GM18499 (cell line): ENCODE data around the gene ACAP3.

Source experiments
- ATAC-seq: cut with Tn5 transposase; IDR thresholded peaks from one replicate; pipeline ENCODE4 v1.9.1; 2021; ENCODE audit warnings: moderate number of reproducible peaks; ENCODE audit not compliant: insufficient read depth, unreplicated experiment

The ACAP3 gene

DNA sequence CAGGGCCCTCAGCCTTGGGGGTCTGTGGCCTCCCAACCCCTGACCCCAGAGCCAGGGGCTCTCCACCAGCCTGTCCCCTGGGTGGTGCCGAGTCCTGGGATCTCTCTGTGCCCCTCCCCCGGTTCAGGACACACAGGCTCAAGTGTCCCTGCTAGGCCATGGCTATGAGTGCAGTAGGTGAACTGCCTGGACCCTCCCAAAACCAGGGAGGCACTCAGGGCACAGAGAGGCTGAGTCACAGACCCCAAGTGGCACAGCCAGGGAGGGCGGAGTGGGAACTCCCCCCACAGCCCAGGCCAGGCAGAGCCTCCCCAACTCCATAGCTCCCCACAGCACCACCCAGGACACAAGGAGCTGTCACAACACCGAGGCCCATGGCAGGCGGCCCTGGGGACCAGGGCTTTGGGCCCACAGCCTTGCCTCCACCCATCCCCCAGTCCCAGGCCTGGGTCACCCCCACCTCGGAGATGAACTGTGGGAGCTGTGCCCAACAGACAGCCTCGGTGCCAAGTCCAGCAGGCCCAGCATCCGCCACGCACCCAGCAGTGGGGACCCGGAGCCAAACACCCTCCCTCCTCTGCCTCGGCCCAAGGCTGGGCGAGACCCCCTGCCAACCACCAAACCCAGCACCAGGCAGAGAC lies 38.2 kb upstream of the ACAP3 start:
- ATAC-seq, result no peak

DNA sequence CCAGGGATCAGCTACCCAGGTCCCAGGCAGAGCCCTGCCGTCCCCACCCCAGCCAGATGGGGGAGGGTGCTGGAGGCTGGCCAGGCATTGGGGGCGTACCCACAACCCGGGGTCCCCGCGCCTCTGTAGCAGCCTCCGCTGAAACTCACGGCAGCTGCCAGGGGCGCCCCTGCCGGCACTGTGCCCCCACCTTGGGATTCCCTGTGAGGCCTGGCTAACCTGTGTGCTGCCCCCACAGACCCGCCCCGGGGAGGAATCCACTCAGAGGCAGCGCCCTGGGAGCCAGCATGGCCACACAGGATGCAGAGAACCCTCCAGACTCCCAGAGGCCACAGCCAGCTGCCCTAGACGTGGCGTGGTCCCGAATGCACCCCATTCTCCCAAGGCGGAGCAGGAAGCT lies 37.7 kb upstream of the ACAP3 start:
- no peak for ATAC-seq

DNA sequence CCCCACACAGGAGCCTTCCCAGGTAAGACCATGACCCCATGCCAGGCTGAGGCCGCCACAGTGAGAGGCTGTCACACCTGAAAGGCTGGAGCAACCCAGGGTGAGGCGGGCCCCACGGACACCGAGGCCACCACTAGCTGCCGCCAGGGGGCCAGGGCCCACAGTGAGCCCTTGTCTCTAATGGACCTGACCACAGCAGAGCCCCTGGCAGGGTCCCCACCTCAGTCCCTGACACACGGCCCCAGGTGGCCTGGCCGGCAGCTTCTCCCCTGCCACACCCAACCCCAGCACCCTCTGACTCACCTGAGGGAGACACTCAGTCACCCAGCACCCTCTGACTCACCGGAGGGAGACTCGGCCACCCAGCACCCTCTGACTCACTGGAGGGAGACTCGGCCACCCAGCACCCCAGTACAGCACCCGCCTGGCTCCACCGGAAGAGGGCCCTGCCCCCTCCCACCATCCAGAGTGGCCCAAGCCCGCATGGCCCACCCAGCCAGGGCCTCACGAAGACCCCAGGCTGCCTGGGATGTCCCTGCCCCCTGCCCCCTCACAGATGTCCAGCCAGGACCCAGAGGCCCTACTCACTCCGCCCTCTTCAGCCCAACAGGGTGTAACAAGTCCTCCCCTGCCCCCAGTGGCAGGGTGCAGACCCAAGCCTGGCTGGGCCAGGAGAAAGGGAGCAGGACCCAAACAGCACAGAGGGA lies 37.1 kb upstream of the ACAP3 start:
- no peak for ATAC-seq

DNA sequence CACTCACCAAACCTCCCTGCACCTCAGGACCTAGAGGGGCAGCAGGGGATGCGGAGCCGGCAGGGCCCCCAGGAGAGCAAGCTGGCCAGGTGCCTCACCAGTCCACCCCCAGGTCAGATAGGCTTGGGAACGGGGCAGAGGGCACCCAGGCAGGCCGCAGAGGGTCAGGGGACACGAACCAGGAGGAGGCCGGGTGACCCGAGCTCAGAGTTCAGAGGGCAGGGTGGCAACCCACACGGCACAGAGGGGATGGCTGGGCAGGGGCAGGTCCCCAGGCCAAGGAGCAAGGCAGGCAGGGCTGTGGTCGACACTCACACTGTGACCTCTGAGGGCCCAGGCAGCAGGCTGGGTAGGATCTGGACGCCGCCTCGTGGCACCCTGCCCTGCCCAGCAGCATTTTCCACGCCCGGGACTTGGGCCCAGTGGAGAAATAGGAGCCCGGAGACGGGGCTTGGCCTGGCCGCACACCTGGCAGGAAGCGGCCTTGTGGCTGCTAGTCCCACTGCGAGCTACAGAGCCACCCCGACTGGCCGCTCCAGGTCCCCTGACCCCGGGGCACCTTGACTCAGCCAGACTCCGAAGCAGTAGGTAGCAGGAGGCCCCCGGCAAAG lies 36.2 kb upstream of the ACAP3 start:
- ATAC-seq, result no peak

DNA sequence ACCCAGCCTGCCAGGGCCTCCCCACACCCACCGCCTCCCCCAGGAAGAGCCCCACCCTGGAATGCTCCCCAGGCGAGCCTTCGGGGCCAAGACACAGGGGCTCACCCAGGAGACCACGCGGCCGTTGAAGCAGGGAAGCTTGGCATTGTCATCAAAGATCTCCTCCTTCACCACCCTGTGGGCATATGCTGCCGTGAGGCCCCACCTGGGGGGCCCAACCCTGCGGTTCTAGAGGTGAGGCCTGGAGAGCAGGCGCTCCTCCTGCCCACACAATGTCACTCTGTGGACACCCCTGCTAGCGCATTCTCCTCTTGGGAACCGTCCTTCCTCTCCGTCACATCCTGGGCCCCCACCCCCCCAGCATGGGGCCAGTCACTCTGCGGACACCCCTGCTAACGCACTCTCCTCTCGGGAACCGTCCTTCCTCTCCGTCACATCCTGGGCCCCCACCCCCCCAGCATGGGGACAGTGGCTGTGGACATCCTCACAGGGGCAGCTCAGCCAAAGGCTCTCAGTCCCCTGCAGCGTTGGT lies 34.9 kb upstream of the ACAP3 start:
- no peak for ATAC-seq

DNA sequence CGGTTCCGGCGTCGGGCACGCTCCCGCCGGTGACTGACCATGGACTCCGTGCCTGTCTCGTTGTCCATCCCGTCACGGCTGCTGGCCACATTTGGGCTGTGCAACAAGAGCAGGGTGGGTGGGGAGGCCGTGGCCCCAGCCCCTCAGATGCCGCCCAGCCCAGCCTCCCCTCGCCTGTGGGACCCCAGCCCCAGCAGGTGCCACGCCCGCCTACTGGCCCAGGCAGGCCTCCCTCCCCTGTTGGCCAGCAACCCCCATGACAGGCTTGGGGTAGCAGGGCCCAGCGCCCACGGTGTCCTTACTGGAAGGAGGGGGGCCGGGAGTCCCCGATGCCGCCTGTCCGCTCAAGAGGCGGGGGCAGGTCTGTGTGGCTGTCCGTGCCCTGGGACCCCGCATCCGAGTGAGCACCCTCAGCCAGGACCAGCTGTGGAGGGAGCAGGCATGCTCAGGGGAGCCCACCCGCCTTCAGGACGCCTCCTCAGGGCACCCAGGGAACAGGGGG lies 34.4 kb upstream of the ACAP3 start:
- no peak for ATAC-seq

DNA sequence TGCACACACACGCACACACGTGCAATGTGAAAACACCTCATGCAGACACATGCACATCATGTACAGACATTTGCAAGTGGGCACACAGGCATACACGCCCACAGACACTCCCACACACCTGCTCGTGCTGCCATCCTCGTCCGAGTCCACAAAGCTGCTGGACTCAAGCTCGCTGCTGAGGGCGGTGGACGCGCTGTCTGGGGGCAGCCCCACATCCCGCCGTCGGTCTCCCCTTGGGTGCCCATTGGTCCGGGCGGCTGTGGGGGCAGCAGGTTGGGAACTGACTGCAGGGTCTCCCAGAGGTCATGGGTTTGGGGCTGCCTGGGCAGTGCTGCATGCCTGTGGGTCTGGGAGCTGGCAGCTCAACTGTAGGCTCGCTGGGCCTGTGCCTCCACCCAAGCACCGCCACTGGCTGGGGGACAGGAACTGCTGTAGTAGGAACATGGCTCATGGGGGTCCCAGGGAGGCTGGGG lies 33.9 kb upstream of the ACAP3 start:
- no peak for ATAC-seq

DNA sequence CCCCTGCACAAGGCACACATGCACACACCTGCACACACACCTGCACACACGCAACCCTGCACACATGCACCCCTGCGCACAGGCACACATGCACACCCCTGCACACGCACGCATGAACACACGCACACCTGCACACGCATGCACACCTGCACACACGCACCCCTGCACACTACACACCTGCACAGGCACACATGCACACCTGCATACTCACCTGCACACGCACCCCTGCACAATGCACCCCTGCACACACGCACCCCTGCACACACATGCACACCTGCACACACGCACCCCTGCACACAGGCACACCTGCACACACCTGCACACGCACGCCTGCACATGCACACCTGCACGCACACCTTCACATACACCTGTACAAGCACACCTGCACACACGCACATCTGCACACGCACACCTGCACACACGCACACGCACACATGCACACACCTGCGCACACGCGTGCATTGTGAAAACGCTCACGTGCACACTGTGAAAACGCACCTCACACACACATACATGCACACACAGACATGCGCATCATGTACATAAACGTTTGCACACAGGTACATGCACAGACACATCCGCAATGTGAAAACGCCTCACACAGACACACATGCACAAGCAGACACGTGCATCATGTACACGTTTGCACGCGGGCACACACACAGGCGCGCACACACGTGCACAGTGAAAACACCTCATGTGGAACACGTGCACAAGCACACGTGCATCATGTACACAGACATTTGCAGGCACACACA lies 33.2 kb upstream of the ACAP3 start:
- no peak for ATAC-seq

DNA sequence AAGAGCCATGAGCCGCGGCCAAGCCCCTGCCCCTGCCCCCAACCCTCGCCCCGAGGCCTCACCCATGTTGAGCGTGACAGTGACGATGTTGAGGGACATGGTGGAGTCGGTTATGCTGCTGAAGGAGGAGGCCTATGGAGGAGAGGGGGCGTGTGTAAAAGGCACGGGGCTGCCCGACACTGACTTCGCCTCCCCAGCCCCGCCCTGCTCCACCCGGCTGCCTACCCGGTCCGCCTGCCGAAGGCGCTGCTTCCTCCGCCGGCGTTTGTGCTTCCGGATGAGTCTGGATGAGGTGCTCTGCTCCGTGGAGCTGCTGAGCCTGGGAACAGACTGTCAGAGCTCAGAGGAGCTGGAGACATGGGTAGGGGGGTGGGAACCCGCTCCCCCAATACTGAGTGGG lies 32.5 kb upstream of the ACAP3 start:
- ATAC-seq, result no peak

DNA sequence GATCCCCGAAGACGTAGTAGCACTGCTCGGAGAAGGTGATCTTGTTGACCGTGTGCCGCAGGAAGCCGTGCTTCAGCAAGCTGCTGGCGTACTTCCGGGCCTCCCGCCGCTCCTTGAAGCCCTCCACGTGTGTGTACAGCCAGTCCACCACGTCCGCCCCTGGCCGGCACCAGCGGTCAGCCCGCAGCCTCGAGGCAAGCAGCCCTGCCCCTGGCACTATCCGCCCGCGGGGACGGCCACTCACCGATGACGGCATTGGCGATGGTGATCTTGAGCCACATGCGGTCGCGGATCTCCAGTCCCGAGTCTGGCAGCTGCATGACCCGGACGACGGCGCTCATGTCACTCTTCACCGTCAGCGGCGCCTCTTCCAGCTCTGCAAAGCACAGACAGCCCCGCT lies 30.5 kb upstream of the ACAP3 start:
- no peak for ATAC-seq

DNA sequence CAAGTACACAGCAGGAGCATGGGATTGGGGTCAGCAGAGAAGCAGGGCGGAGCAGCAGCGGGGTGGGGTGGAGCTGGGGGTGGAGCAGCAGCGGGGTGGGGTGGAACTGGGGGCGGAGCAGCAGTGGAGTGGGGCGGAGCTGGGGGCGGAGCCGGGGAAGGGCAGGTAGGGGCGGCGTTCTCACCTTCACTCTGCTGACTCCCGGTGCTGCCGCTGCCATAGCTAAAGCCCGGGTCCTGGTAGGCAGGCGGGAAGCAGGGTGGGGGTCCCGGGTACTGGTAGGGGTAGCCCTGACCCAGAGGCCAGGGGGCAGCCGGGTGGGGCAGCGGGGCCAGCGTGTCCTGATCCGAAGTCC lies 30.0 kb upstream of the ACAP3 start:
- ATAC-seq, result no peak

DNA sequence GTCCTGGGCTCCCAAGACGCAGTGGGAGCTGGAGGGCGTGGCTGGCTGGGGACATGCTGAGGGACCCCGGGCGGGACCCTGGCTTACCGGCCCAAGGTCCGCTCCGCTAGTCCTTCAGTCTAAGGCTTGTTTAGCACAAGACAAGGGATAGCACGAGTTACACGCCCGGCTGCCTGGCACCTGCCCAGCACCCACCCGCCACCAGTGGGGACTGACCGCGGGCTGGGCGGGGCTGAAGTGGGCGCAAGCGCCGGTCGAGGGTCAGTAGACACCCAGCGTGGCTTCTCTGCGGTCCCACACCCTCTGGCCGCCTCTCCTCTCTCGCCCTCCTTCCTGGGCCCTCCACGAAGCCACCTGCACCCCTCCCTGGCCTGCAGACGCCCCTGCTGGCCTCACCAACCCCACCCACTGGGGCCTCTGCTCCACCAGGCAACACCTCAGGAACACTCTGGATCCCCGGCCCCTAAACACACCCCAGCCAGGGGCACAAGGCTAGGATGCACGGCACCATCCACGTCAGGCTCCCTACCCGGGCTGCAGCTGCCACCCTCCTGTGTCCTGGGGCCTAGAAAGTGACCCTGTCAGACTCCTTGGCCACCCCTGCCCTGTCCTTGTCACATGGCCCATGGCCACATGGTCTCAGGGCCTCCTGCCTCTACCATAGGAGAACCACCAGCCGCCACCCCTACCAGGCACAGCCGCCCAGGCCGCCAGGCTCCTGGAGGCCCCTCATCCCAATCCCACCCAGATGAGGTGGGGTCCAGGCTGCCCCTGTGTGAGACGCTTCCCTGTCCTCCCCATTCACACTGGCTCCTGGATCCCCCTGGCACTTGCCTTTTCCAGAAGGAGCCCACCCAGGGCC lies 29.4 kb upstream of the ACAP3 start:
- ATAC-seq, result no peak

DNA sequence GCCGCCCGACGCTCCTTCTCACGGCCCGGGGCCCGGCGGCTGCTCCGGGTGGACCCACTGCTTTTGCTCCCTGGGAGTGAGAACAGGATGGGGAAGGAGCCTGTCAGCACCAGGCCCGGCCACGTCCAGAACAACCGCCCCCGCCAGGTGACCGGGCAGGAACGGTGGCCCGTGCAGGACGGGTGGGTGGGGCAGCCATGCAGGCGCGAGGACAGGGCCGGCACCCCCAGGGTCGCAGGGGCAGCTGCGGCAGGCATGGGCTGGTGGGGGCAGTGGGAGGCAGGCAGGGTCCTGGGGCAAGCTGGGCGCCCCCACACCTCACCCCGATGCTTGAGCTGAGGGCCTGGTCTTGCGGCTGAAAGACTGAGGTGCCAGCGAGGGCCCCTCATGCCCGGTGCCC lies 28.7 kb upstream of the ACAP3 start:
- no peak for ATAC-seq

DNA sequence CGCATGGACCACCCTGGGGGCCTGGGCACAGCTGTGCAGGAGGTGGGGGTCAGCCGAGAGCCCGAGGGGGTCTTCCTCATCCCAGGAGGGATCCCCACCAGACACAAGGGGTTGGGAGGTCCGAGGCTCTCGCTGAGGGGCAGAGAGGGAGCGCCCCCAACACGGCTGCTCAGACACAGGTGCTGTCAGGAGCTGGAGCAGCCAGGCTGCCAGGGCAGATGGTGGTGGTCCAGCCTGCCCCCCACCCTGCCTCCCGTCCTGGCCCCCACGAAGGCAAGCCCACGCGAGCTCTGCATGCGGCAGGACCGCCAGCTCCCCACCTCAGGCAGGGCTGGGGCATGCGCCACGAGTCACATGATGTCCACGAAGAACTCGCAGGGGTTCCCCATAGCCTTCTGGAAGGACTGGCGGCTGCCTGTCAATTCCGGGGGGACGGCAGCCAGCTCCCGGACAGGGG lies 28.1 kb upstream of the ACAP3 start:
- ATAC-seq, result no peak

DNA sequence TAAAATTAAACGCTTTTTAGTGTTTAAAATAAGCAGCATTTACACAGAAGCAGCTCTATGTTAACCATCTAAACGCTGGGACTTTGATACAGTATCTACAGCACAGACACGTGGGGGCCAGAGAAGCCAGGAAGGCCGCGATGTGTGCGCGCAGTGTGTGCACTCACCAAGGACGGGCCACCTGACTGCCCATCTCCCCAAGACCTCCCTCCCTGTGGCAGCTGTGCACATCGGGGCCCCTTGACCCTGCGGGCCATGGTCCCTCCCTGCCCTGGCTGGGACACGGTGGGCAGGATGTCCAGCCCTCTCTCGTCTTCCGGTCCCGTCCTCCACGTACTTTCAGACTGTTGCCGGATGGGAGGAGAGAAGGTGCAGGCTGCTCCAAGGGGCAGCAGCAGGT lies 27.6 kb upstream of the ACAP3 start:
- no peak for ATAC-seq

DNA sequence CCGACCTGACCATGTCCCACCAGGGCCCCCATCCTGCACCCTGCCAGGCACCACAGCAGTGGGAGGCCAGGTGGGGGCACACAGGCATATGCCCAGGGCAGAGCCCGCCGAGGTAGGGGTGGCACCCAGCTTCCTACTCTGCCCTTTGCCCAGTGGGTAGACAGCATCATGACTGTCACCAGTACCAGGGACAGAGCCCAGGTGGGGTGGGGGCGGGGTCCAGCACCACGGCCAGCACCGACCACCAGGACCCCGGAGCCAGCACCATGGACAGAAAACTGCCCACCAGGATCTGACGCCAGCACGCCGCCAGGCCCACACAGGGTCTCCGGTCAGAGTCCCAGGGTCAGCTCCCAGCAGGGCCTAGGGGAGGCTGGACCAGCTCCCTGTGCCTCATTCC lies 27.1 kb upstream of the ACAP3 start:
- ATAC-seq, result no peak

DNA sequence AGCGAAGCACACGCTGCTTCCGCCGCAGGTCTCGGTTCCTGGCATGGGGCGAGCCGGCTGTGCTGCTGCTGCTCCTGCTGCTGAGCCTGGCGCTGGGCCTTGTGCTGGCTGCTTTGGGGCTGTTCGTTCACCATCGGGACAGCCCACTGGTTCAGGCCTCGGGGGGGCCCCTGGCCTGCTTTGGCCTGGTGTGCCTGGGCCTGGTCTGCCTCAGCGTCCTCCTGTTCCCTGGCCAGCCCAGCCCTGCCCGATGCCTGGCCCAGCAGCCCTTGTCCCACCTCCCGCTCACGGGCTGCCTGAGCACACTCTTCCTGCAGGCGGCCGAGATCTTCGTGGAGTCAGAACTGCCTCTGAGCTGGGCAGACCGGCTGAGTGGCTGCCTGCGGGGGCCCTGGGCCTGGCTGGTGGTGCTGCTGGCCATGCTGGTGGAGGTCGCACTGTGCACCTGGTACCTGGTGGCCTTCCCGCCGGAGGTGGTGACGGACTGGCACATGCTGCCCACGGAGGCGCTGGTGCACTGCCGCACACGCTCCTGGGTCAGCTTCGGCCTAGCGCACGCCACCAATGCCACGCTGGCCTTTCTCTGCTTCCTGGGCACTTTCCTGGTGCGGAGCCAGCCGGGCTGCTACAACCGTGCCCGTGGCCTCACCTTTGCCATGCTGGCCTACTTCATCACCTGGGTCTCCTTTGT lies 26.0 kb upstream of the ACAP3 start:
- ATAC-seq, result no peak

DNA sequence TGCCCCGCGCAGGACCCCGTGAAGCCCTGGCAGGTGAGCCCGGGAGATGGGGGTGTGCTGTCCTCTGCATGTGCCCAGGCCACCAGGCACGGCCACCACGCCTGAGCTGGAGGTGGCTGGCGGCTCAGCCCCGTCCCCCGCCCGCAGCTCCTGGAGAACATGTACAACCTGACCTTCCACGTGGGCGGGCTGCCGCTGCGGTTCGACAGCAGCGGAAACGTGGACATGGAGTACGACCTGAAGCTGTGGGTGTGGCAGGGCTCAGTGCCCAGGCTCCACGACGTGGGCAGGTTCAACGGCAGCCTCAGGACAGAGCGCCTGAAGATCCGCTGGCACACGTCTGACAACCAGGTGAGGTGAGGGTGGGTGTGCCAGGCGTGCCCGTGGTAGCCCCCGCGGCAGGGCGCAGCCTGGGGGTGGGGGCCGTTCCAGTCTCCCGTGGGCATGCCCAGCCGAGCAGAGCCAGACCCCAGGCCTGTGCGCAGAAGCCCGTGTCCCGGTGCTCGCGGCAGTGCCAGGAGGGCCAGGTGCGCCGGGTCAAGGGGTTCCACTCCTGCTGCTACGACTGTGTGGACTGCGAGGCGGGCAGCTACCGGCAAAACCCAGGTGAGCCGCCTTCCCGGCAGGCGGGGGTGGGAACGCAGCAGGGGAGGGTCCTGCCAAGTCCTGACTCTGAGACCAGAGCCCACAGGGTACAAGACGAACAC lies 25.2 kb upstream of the ACAP3 start:
- ATAC-seq, result no peak
